ENCODE measurements around the gene HNRNPF.

DNA sequence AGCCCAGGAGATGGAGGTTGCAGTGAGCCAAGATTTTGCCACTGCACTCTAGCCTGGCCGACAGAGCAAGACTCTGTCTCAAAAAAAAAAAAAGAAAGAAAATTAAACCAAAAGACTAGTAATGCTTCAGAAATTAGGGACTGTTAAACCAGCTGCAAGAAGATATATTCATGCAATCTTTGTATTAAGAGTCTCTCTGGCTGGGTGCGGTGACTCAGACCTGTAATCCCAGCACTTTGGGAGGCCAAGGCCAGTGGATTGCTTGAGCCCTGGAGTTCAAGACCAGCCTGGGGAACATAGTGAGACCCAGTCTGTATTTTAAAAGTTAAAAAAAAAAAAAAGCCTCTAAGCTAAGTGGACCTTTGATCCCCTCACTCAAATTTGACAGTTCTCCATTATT is 2.5 kb upstream of the HNRNPF start:
- TF ChIP-seq, protein P1, sequence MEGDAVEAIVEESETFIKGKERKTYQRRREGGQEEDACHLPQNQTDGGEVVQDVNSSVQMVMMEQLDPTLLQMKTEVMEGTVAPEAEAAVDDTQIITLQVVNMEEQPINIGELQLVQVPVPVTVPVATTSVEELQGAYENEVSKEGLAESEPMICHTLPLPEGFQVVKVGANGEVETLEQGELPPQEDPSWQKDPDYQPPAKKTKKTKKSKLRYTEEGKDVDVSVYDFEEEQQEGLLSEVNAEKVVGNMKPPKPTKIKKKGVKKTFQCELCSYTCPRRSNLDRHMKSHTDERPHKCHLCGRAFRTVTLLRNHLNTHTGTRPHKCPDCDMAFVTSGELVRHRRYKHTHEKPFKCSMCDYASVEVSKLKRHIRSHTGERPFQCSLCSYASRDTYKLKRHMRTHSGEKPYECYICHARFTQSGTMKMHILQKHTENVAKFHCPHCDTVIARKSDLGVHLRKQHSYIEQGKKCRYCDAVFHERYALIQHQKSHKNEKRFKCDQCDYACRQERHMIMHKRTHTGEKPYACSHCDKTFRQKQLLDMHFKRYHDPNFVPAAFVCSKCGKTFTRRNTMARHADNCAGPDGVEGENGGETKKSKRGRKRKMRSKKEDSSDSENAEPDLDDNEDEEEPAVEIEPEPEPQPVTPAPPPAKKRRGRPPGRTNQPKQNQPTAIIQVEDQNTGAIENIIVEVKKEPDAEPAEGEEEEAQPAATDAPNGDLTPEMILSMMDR (IDR thresholded peaks at IDR 0.05) = no peak
- no peak for TF ChIP-seq POLR2A (IDR thresholded peaks at IDR 0.05)

Data from Peyer's patch (tissue), 4 donors.